Neural crest cell (in vitro differentiated cells): ENCODE measurements around the gene KCNIP4. TPM values are rescaled to one million over a fixed set of nuclear protein-coding genes. Genes with fewer than 3 reads are reported as not detected.

Experiments used
- DNase-seq: peaks from one replicate; pipeline ENCODE4 v3.0.0; 2021; ENCODE audit warnings: low read depth, mixed read lengths, low spot score
- H3K27ac Mint-ChIP-seq: one replicate; pipeline ENCODE4 v1.8.0; 2021; ENCODE audit warnings: mild to moderate bottlenecking, mixed read lengths; ENCODE audit not compliant: unreplicated experiment
- H3K27me3 Mint-ChIP-seq: 2 replicates; pipeline ENCODE4 v1.8.0; 2021; ENCODE audit warnings: low read depth, mild to moderate bottlenecking, mixed read lengths
- H3K36me3 Mint-ChIP-seq: 2 replicates; pipeline ENCODE4 v1.8.0; 2021; ENCODE audit warnings: low read depth, mild to moderate bottlenecking, mixed read lengths
- H3K4me1 Mint-ChIP-seq: 2 replicates; pipeline ENCODE4 v1.8.0; 2021; ENCODE audit warnings: mixed read lengths
- H3K4me3 Mint-ChIP-seq: one replicate; pipeline ENCODE4 v1.8.0; 2021; ENCODE audit warnings: mild to moderate bottlenecking, mixed read lengths
- H3K9me3 Mint-ChIP-seq: 2 replicates; pipeline ENCODE4 v1.8.0; 2021; ENCODE audit warnings: mixed read lengths
- CTCF ChIP-seq: fragments of 200-600 bp; sonication (generic); conservative IDR thresholded peaks from 2 replicates; pipeline ENCODE4 v1.5.0; 2021; ENCODE audit warnings: antibody characterized with exemption, mild to moderate bottlenecking
- total RNA-seq: library from RNA; stranded (reverse); gene quantifications from 2 replicates; pipeline ENCODE4 v1.2.1, GENCODE V29; 2021

Gene KCNIP4
- total RNA-seq, 1 donor from 2014 or later = 0.33 TPM

- Mint-ChIP-seq H3K4me3 (no peak overlapping the region), H3K9me3 (no peaks in the 10 kb centered on the region), H3K36me3 (no peaks in the 10 kb centered on the region), H3K4me1 (peaks cover 5% of the 10 kb centered on the region), H3K27me3 (no peaks in the 10 kb centered on the region), H3K27ac (no peak overlapping the region)
- DNase-seq = no peak
- no peak for TF ChIP-seq CTCF
These were observed 239.5 kb downstream of the KCNIP4 start for GRCh38 chr4:21709031-21709430.

DNA sequence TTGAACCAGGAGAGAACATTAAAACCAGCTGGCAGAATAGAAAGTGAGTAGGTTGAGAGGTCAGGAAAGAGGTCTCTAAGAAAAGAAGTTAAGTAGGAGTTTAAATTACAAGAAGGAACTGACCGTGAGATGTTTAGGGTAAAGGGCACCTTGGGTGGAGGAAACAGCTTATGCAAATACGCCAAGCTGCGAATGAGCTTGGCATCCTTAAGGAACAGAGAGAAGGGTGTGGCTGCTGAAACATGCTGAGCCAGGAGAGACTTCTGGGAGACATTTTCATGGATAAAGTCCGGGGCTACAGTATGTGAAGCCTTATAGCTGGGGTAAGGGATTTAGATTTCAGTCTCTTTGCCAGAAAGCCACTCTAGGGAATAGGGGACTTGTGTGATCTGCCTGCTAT lies 249.1 kb downstream of the KCNIP4 start:
- Mint-ChIP-seq H3K36me3 (no peaks in the 10 kb centered on the region), H3K4me1 (peaks cover 6% of the 10 kb centered on the region), H3K27me3 (peaks cover 5% of the 10 kb centered on the region), H3K4me3 (no peak overlapping the region), H3K9me3 (no peaks in the 10 kb centered on the region), H3K27ac (no peak overlapping the region)
- DNase-seq = no peak
- TF ChIP-seq CTCF = no peak

DNA sequence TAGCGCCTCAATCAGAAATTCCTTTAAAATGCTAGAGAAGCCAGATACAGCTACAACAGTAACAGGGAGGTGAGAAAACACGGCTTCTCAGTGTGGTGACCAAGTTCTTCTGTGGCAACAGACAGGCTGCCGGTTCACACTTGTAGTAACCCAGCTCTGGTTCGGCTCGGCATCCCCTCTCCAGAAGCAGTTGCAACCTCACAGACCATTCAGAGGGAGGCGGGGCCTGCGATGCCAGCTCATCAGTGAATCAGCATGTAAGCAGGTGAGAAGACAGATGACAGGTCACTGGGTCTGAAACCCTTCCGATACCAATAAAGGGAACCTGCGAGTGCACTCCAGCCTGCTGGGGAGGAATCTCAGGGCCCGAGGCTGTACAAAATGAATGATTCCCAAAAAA lies 251.0 kb downstream of the KCNIP4 start:
- Mint-ChIP-seq H3K27ac (no peak overlapping the region), H3K4me3 (no peak overlapping the region)

DNA sequence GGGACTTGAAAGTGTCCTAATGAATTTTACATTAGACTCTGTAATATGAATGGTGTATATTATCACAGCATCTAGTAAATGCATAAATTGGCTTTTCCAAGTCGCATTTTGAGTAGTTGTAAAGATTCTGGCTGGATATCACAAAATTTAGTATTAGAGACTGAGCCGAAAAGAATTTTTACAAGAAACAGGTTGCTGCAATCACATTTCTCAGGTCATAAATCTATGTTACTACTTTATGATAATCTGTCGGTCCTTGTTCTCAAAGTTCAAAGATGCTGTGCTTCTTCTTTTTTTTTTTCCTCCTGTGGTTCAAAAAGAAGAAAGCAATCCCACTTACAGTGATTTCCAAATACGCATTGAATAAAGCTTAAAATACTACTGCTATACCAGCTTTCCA lies 253.4 kb downstream of the KCNIP4 start:
- Mint-ChIP-seq H3K4me3 (no peak overlapping the region), H3K27ac (no peak overlapping the region), H3K4me1 (peaks cover 6% of the 10 kb centered on the region), H3K36me3 (no peaks in the 10 kb centered on the region), H3K9me3 (peaks cover 3% of the 10 kb centered on the region), H3K27me3 (peaks cover 5% of the 10 kb centered on the region)
- no peak for TF ChIP-seq CTCF
- no peak for DNase-seq

More for the DNA sequence above, 251.0 kb downstream of the KCNIP4 start:
- Mint-ChIP-seq H3K27me3 (peaks cover 5% of the 10 kb centered on the region), H3K9me3 (no peaks in the 10 kb centered on the region), H3K4me1 (peaks cover 6% of the 10 kb centered on the region), H3K36me3 (no peaks in the 10 kb centered on the region)
- peak; percentile 1 for DNase-seq
- TF ChIP-seq CTCF = no peak

DNA sequence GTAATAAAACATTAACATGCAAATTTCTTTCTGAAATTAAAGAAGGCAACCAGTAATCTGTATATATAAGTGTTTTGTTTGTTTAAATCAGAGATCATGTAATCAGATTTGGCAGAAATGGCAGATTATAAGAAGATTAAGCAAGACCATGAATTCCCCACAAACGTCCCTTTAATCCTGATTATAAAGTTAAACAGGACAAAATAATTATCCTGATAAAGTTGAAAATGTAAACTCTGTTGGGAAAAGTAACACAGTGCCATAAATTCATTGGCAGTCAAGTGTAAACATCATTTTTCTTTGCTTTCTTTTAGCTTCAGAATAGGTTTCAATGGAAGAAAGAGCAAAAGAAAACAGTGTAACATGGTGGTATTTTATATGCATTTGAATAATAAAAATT lies 256.3 kb downstream of the KCNIP4 start:
- Mint-ChIP-seq H3K9me3 (peaks cover 3% of the 10 kb centered on the region), H3K36me3 (no peaks in the 10 kb centered on the region), H3K27me3 (peaks cover 2% of the 10 kb centered on the region), H3K4me3 (no peak overlapping the region), H3K4me1 (no peaks in the 10 kb centered on the region), H3K27ac (no peak overlapping the region)
- no peak for DNase-seq
- TF ChIP-seq CTCF = no peak
